HG03442 (cell line): Measurements from ENCODE around the gene OTUB1.
"Not testable (repeated sequence)": the region's sequence is repeated elsewhere in the genome, so short reads cannot be mapped to it uniquely, and the experiment has no call there.

Source experiments
- ATAC-seq: cut with Tn5 transposase; IDR thresholded peaks from one replicate; pipeline ENCODE4 v1.9.1; 2021; ENCODE audit warnings: mild to moderate bottlenecking, moderate library complexity; ENCODE audit not compliant: unreplicated experiment

OTUB1 gene

DNA sequence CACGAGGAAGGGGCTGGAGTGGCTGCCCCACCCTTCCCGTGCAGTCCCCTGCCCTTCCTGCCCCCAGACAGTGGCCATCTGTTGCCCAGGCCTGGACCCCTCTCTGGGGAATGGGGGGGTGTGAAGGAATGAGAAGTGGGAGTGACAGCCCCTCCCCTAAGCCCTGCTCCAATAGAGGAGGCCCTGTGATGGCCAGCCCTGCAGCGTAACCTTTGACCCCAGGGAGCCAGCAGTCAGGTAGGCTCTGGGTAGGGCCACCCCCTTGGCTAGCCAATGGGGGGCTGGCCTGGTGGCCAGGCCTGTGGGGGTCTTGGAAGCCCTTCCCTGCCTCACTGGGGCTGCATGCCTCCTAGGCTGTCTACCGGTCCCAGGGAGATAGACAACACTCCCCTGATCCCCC lies 56.1 kb downstream of the OTUB1 start:
- ATAC-seq: no peak

DNA sequence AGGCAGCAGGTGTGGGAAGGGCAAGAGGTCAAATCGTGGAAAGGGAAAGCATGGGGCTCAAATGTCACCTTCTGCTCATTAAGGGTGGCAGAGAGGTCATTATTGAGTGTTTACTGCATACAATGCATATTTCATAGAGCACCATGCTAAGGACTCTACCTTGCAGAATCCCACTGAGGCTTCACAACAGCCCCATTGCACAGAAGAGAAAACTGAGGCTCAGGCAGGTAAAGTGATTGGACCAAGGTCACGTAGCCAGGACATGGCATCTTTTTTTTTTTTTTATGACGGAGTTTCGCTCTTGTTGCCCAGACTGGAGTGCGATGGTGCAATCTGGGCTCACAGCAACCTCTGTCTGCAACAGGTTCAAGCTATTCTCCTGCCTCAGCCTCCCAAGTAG lies 57.3 kb downstream of the OTUB1 start:
- ATAC-seq: no peak

DNA sequence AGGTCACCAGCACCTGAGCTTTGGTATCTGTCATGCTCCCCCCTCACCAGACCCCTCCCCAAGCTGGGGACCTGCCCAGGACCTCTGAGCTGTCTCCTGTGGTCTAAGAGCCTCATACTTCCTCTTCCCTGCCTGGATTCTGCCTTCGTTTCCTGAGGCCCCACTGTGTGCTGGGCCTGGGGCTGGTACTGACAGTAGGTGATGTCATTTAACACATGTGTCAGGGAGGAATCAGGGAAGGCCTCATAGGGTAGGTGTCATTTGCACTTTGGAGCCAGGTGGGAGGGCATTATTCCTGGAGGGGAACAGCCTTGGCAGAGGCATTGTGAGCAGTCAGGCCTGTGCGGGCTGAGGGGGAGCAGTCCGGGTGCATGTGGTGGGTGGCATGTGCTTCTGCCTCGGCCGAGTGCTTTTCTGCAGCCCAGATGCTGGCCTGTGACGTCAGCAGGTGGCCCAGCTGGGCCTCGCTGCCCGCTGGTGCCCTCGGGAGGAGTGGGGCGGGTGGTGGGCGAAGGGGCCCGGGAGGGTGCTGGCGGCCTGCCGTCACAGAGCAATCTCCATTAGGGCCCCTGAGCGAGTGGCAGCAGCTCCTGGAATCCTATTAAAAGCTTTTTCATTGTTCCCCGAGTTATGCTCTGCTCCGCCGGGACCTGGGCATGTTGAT lies 58.6 kb downstream of the OTUB1 start:
- ATAC-seq: no peak

DNA sequence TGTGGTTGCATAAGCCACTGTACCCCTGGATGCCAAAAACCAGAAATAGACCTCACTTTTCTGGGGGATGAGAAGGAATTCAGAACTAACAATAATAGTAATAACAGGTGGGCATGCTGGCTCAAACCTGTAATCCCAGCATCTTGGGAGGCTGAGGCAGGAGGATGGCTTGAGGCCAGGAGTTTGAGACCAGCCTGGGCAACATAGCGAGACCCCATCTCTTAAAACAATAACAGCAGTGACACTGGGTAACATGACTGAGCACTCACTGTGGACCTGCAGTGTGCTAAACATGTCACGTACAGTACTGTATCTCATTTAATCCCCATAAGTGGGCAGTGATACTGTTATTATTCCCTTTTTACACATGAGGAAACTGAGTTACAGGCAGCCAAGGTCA lies 59.5 kb downstream of the OTUB1 start:
- ATAC-seq: no peak

DNA sequence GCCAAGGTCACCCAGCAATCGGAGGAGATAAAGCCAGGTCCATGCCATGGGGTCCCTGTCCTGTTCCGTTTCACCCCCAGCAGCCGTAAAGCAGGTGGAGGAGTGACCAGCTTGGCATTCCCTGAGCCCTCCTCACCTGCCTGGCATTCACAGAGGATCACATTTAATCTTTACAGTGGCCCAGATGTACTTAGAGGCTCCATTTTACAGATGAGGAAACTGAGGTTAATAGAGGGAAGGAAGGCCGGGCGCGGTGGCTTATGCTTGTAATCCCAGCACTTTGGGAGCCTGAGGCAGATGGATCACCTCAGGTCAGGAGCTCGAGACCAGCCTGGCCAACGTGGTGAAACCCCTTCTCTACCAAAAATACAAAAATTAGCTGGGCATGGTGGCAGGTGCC lies 61.1 kb downstream of the OTUB1 start:
- ATAC-seq: not testable (repeated sequence)
